Type B pancreatic cell (in vitro differentiated cells): ENCODE results near the gene SLC2A13. TPM values are rescaled to one million over a fixed set of nuclear protein-coding genes. Genes with fewer than 3 reads are reported as not detected.

Source experiments
- DNase-seq: peaks from one replicate; pipeline ENCODE4 v3.0.0; 2021; ENCODE audit warnings: mixed read lengths; ENCODE audit not compliant: unreplicated experiment; ENCODE audit errors: extremely low spot score
- H3K27ac Mint-ChIP-seq: 2 replicates; pipeline ENCODE4 v1.8.0; 2021; ENCODE audit warnings: mild to moderate bottlenecking, mixed read lengths
- H3K27me3 Mint-ChIP-seq: 2 replicates; pipeline ENCODE4 v1.8.0; 2021; ENCODE audit warnings: mixed read lengths
- H3K36me3 Mint-ChIP-seq: 2 replicates; pipeline ENCODE4 v1.8.0; 2021; ENCODE audit warnings: mixed read lengths
- H3K4me1 Mint-ChIP-seq: one replicate; pipeline ENCODE4 v1.8.0; 2021; ENCODE audit warnings: mixed read lengths; ENCODE audit not compliant: unreplicated experiment
- H3K4me3 Mint-ChIP-seq: 2 replicates; pipeline ENCODE4 v1.8.0; 2021; ENCODE audit warnings: mild to moderate bottlenecking, mixed read lengths
- H3K9me3 Mint-ChIP-seq: 2 replicates; pipeline ENCODE4 v1.8.0; 2021; ENCODE audit warnings: mixed read lengths
- total RNA-seq: library from RNA; stranded (reverse); gene quantifications from 2 replicates; pipeline ENCODE4 v1.2.1, GENCODE V29; 2021; ENCODE audit warnings: low replicate concordance
- TF ChIP-seq, protein P1 (sequence below): fragments of 200-600 bp; sonication (generic); conservative IDR thresholded peaks from 2 replicates; pipeline ENCODE4 v1.5.0; 2021; ENCODE audit warnings: antibody characterized with exemption, mild to moderate bottlenecking

Gene SLC2A13
- total RNA-seq, 1 donor from 2014 or later = 7.1 TPM

- Mint-ChIP-seq H3K27ac (no peak overlapping the region), H3K9me3 (no peaks in the 10 kb centered on the region), H3K36me3 (no peaks in the 10 kb centered on the region), H3K4me1 (no peaks in the 10 kb centered on the region), H3K4me3 (no peak overlapping the region), H3K27me3 (no peaks in the 10 kb centered on the region)
- TF ChIP-seq, protein P1, sequence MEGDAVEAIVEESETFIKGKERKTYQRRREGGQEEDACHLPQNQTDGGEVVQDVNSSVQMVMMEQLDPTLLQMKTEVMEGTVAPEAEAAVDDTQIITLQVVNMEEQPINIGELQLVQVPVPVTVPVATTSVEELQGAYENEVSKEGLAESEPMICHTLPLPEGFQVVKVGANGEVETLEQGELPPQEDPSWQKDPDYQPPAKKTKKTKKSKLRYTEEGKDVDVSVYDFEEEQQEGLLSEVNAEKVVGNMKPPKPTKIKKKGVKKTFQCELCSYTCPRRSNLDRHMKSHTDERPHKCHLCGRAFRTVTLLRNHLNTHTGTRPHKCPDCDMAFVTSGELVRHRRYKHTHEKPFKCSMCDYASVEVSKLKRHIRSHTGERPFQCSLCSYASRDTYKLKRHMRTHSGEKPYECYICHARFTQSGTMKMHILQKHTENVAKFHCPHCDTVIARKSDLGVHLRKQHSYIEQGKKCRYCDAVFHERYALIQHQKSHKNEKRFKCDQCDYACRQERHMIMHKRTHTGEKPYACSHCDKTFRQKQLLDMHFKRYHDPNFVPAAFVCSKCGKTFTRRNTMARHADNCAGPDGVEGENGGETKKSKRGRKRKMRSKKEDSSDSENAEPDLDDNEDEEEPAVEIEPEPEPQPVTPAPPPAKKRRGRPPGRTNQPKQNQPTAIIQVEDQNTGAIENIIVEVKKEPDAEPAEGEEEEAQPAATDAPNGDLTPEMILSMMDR = no peak
- DNase-seq = no peak
Observed at GRCh38 chr12:39868328-39868725, 237.6 kb downstream of the SLC2A13 start.

- no peak for DNase-seq
- no peaks in the 10 kb centered on the region for H3K27me3 Mint-ChIP-seq
- H3K36me3 Mint-ChIP-seq = no peaks in the 10 kb centered on the region
- TF ChIP-seq, protein P1 = no peak
- no peak overlapping the region for H3K27ac Mint-ChIP-seq
- no peak overlapping the region for H3K4me3 Mint-ChIP-seq
- no peaks in the 10 kb centered on the region for H3K4me1 Mint-ChIP-seq
- no peaks in the 10 kb centered on the region for H3K9me3 Mint-ChIP-seq
Observed at GRCh38 chr12:39867631-39868327, 238.1 kb downstream of the SLC2A13 start.

DNA sequence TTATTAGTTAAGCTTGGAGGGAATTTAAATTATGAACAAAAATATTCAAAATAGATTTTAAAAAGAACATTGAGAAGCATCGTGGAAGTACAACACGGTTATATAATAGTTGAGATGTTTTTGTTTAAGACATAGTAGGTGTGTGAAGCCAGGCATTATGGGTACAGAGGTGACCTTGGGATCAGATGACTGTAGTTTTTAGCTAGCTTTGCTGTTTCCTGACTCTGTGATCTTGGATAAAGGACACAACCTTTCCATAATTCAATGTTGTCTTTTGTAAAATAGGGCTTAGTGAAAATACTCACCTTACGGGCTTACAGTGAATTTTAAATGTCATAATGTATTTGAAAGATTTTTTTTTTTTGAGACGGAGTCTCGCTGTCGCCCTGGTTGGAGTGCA is 239.7 kb downstream of the SLC2A13 start:
- no peaks in the 10 kb centered on the region for H3K9me3 Mint-ChIP-seq
- no peaks in the 10 kb centered on the region for H3K4me1 Mint-ChIP-seq
- no peaks in the 10 kb centered on the region for H3K27me3 Mint-ChIP-seq
- no peaks in the 10 kb centered on the region for H3K36me3 Mint-ChIP-seq
- H3K27ac Mint-ChIP-seq = no peak overlapping the region
- H3K4me3 Mint-ChIP-seq = no peak overlapping the region
- TF ChIP-seq, protein P1 = no peak
- no peak for DNase-seq

- DNase-seq = no peak
- Mint-ChIP-seq H3K4me1 (no peaks in the 10 kb centered on the region), H3K27ac (no peak overlapping the region), H3K4me3 (no peak overlapping the region), H3K9me3 (no peaks in the 10 kb centered on the region), H3K36me3 (no peaks in the 10 kb centered on the region), H3K27me3 (no peaks in the 10 kb centered on the region)
- TF ChIP-seq, protein P1 = no peak
Observed at GRCh38 chr12:39860695-39861094, 245.2 kb downstream of the SLC2A13 start.

- Mint-ChIP-seq H3K4me1 (no peaks in the 10 kb centered on the region), H3K27ac (no peak overlapping the region), H3K4me3 (no peak overlapping the region), H3K27me3 (no peaks in the 10 kb centered on the region), H3K36me3 (peaks cover 4% of the 10 kb centered on the region), H3K9me3 (no peaks in the 10 kb centered on the region)
- TF ChIP-seq, protein P1 = no peak
- DNase-seq = no peak
Observed at GRCh38 chr12:39853003-39853402, 252.9 kb downstream of the SLC2A13 start.
